Measurements from ENCODE around the gene SGF29.
A peak's percentile ranks its signal among the peaks of the same experiment; 100 is the strongest.

SGF29 gene

DNA sequence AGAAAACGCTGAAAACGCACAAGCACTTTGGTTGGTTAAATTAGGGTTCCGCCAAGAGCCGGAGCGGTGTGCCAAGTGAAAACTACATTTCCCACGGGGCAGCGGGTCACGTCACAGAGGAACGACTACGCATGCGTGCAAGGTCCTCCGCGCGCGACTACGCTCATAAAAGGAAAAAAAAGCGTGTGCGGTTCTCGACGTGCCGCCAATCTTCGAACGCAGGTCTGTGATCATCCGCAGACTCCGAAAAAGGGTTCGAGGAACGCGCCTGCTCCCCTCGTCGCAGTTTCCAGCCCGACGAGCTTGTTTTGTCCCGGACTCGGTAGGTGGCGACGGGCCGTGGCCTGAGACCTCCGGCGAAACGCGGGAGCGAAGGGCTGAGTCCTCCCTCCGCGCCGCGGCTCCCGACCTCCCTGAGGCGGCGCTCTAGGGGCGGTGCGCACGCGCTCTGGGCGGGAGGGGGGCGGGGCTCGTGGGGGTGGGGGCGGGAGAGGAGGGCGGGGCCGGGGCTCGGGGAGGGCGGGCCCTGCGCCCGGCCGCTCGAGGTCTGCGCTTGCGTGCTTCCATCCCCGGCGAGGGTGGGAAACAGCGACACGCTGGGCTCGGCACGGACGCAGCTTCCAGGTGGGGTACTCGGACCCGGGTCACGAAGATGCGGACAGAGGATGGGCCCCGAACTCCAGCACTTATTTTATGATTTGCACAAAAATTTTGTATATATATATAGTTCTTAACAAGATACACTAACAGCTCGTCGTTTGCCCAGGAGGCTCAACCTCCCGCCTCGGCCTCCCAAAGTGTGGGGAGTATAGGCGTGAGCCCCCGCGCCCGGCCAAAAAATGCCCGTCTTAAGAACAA is at the start of gene SGF29:
SGF29 (plus strand) TSS at position 145 of the 858 bp plus-strand sequence. CDS start 27,150 bp downstream, outside the sequence.
- peak within 1 kb of the TSS; percentile 100 for H3K27ac ChIP-seq
- H3K4me3 ChIP-seq (ENCODE audit: low read depth, low read length): peak within 1 kb of the TSS; percentile 79
- TF ChIP-seq, protein P1, sequence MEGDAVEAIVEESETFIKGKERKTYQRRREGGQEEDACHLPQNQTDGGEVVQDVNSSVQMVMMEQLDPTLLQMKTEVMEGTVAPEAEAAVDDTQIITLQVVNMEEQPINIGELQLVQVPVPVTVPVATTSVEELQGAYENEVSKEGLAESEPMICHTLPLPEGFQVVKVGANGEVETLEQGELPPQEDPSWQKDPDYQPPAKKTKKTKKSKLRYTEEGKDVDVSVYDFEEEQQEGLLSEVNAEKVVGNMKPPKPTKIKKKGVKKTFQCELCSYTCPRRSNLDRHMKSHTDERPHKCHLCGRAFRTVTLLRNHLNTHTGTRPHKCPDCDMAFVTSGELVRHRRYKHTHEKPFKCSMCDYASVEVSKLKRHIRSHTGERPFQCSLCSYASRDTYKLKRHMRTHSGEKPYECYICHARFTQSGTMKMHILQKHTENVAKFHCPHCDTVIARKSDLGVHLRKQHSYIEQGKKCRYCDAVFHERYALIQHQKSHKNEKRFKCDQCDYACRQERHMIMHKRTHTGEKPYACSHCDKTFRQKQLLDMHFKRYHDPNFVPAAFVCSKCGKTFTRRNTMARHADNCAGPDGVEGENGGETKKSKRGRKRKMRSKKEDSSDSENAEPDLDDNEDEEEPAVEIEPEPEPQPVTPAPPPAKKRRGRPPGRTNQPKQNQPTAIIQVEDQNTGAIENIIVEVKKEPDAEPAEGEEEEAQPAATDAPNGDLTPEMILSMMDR (IDR thresholded peaks at IDR 0.05; ENCODE audit: low read depth, low read length): peak; percentile 35; the same call in 1 of the 2 replicates
- peaks cover 22% of the 10 kb centered on the region for H3K36me3 ChIP-seq
- H3K9me3 ChIP-seq (ENCODE audit: severe bottlenecking): no peaks in the 10 kb centered on the region
- peak; percentile 89 for DNase-seq
- no peaks in the 10 kb centered on the region for H3K27me3 ChIP-seq (ENCODE audit: insufficient read depth, low read depth, severe bottlenecking)

DNA sequence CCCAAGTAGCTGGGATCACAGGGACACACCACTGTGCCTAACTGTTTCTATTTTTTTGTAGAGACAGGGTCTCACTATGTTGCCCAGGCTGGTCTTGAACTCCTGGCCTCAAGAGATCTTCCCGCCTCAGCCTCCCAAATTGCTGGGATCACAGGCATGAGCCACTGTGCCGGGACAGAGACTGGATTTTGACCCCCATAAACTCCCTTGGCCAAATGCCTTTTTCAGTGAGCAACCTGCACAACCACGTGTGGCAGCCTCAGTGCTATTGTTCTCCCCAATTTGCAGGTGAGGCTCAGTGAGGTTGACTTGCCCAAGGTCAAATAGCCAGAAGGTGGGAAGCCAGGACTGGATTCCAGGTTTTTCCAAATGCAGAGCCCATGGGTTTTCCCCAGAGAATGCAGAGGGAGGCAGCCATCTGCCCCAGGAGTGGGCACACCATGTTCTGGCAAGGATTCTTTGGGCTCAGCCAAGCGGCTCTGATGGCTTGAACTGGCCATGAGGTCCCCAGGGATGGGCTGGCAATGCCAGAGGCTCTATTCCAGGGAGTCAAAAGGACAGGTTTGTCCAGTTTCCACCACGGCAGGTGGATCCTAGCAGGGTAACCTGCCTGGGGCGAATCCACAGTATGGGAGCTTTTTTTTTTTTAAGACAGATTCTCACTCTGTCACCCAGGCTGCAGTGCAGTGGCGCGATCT is 48.9 kb upstream of the SGF29 start:
- no peak for DNase-seq
- H3K27me3 ChIP-seq (ENCODE audit: insufficient read depth, low read depth, severe bottlenecking): no peaks in the 10 kb centered on the region
- TF ChIP-seq, protein P1 (IDR thresholded peaks at IDR 0.05; ENCODE audit: low read depth, low read length): no peak
- no peak overlapping the region for H3K27ac ChIP-seq
- H3K4me3 ChIP-seq (ENCODE audit: low read depth, low read length): no peak overlapping the region
- H3K9me3 ChIP-seq (ENCODE audit: severe bottlenecking): no peaks in the 10 kb centered on the region
- H3K36me3 ChIP-seq: no peaks in the 10 kb centered on the region

DNA sequence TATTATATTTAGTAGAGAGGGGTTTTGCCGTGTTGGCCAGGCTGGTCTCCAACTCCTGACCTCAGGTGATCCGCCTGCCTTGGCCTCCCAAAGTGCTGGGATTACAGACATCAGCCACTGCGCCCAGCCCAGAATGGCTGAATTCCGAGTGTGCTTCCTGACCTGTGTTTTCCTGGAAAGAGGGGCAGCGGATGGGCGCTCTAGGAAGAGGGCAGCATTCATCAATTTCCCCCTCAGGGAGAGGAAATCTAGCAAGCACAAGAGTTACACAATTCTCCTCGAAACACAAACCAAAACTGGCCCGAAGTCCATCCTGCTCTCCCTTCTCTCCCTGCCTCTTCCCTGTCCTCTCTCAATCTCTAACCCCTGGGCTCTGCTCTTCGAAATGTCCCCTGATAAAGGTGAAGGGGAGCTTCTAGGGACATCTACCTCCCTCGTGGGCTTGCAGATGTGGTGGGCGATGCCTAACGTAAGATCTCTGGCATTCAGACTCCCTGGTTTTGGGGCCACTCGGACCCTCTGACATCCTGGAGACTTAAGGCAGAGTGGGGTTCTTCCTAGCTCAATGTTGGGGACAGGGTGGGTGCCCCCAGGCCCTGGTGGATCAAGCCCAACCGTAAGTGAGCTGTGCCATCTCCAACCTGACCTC is 48.1 kb upstream of the SGF29 start:
- no peaks in the 10 kb centered on the region for H3K9me3 ChIP-seq (ENCODE audit: severe bottlenecking)
- no peaks in the 10 kb centered on the region for H3K36me3 ChIP-seq
- no peak overlapping the region for H3K27ac ChIP-seq
- no peak for DNase-seq
- H3K27me3 ChIP-seq (ENCODE audit: insufficient read depth, low read depth, severe bottlenecking): no peaks in the 10 kb centered on the region
- TF ChIP-seq, protein P1 (IDR thresholded peaks at IDR 0.05; ENCODE audit: low read depth, low read length): no peak
- H3K4me3 ChIP-seq (ENCODE audit: low read depth, low read length): no peak overlapping the region

DNA sequence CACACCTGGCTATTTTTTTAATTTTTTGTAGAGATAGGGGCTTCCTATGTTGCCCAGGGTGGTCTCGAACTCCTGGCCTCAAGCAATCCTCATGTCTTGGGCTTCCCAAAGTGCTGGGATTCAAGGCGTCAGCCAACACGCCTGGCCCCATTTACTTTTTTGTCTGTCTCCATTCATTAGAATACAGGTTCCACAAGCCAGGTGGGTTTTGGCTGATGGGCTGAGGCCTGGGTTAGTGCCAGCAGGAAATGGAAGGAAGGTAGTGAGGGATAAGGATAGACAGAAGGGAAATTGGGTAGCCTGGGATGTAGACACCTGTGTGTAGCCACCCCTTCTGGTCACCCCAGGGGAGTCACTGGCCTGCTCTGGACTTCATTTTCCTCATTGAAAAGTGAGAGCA is 42.7 kb upstream of the SGF29 start:
- TF ChIP-seq, protein P1 (IDR thresholded peaks at IDR 0.05; ENCODE audit: low read depth, low read length): no peak
- Histone ChIP-seq H3K27me3 (ENCODE audit: insufficient read depth, low read depth, severe bottlenecking) (no peaks in the 10 kb centered on the region), H3K4me3 (ENCODE audit: low read depth, low read length) (no peak overlapping the region), H3K9me3 (ENCODE audit: severe bottlenecking) (no peaks in the 10 kb centered on the region), H3K36me3 (no peaks in the 10 kb centered on the region), H3K27ac (no peak overlapping the region)
- DNase-seq: no peak

DNA sequence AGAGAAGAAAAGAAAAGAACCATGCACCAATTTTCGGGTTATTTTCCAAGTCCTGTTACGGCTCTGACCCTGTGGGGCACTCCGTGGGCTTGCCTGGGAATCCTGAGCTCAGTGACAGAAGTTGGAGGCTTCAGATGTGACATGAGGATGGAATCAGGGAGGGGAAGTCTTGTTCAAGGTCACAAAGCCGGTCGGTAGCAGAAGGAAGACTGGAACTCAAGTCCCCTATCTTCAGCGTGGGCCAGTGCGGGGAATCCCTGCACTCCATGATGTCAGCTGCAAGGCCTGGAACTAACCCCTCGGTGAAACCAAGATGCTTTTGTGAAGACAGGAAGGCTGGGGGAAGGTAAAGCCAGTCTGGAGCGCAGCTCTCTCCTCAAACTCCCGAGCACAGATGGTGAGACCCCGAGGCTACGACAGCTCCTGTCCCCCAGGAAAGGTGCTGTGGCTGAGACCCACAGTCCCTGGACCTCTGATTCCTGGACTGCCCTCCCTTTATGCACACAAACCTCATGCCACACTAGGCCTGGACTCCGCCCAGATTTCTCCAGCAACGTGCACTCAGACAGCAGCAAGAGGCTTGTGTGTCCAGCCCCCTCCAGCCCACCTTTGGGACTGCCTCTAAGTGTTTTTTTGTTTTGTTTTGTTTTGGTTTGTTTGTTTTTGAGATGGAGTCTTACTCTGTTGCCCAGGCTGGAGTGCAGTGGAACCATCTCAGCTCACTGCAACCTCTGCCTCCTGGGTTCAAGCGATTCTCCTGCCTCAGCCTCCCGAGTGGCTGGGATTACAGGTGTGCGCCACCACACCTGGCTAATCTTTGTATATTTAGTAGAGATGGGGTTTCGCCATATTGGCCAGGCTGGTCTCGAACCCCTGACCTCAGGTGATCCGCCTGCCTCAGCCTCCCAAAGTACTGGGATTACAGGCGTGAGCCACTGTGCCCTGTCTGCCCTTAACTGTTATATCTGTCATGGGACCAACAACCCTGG is 41.6 kb upstream of the SGF29 start:
- Histone ChIP-seq H3K36me3 (no peaks in the 10 kb centered on the region), H3K9me3 (ENCODE audit: severe bottlenecking) (no peaks in the 10 kb centered on the region), H3K4me3 (ENCODE audit: low read depth, low read length) (no peak overlapping the region), H3K27me3 (ENCODE audit: insufficient read depth, low read depth, severe bottlenecking) (no peaks in the 10 kb centered on the region), H3K27ac (no peak overlapping the region)
- DNase-seq: no peak
- TF ChIP-seq, protein P1 (IDR thresholded peaks at IDR 0.05; ENCODE audit: low read depth, low read length): no peak
